LNCaP clone FGC (cell line): ENCODE results near the gene RHBDL1.

Source experiments
- DNase-seq: peaks from one replicate; pipeline ENCODE4 v3.0.0-alpha.2; 2011; ENCODE audit warnings: low read depth
- H3K4me3 ChIP-seq: 2 replicates; pipeline ENCODE4 v1.5.1; 2011; ENCODE audit warnings: mild to moderate bottlenecking, low read depth, low read length, control low read depth
- TF ChIP-seq, protein P1 (sequence below): IDR thresholded peaks from 2 replicates; pipeline ENCODE4 v1.5.1; 2012; ENCODE audit warnings: mild to moderate bottlenecking; ENCODE audit not compliant: control insufficient read depth, insufficient read depth; ENCODE audit errors: extremely low read depth

Gene RHBDL1

GRCh38 chr16:674968-675883, at the start of gene RHBDL1:
Gene RHBDL1 (plus strand): TSS chr16:675671. CDS start chr16:675791, 120 bp downstream.
- TF ChIP-seq, protein P1, sequence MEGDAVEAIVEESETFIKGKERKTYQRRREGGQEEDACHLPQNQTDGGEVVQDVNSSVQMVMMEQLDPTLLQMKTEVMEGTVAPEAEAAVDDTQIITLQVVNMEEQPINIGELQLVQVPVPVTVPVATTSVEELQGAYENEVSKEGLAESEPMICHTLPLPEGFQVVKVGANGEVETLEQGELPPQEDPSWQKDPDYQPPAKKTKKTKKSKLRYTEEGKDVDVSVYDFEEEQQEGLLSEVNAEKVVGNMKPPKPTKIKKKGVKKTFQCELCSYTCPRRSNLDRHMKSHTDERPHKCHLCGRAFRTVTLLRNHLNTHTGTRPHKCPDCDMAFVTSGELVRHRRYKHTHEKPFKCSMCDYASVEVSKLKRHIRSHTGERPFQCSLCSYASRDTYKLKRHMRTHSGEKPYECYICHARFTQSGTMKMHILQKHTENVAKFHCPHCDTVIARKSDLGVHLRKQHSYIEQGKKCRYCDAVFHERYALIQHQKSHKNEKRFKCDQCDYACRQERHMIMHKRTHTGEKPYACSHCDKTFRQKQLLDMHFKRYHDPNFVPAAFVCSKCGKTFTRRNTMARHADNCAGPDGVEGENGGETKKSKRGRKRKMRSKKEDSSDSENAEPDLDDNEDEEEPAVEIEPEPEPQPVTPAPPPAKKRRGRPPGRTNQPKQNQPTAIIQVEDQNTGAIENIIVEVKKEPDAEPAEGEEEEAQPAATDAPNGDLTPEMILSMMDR: no peak
- no peak for DNase-seq
- no peak within 1 kb of the TSS for H3K4me3 ChIP-seq

DNA sequence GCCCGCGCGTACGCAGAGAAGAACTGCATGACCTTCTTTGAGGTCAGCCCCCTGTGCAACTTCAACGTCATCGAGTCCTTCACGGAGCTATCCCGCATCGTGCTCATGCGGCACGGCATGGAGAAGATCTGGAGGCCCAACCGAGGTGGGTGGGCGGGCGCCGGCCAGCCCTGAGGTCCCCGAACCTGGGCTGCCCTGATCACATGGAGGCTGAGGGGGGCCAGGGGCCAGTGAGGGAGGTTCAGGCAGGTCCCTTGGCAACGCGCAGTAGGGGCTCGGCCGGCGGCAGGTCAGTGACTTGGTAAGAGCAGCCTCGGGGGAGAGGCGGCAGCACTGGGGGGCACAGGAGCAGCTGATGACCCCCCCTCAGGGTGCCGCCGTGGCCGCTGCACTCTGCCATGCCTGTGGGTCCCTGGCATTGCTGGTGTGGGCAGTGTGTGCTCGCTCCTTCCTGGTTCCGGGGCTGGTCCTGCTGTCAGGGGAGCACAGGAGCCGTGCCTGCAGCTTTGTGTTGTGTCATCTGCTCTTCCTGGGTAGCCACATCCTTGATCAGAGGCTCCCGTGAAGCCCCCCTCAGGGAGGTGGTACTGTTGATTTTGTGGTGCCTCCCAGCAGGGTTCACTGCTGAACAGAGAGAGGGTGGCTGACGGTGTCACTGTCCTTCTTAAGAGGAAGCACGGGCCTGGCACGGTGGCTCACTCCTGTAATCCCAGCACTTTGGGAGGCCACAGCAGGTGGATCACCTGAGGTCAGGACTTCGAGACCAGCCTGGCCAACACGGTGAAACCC, 49.3 kb upstream of the RHBDL1 start:
- TF ChIP-seq, protein P1: no peak
- no peak for DNase-seq
- no peak overlapping the region for H3K4me3 ChIP-seq

GRCh38 chr16:626787-627453, 48.6 kb upstream of the RHBDL1 start:
- TF ChIP-seq, protein P1: no peak
- no peak for DNase-seq

GRCh38 chr16:627454-628239, 47.8 kb upstream of the RHBDL1 start:
- H3K4me3 ChIP-seq: no peak overlapping the region
- no peak for DNase-seq
- TF ChIP-seq, protein P1: no peak

More at GRCh38 chr16:626787-627453, 48.6 kb upstream of the RHBDL1 start:
- no peak overlapping the region for H3K4me3 ChIP-seq

GRCh38 chr16:628321-629061, 47.0 kb upstream of the RHBDL1 start:
- DNase-seq: no peak
- no peak overlapping the region for H3K4me3 ChIP-seq
- TF ChIP-seq, protein P1: no peak
